Esophagus muscularis mucosa (tissue), 4 donors: ENCODE measurements around the gene LYZ.

Experiments used
- CTCF ChIP-seq, 3 experiments: fragments of 200-600 bp in 2 of 3; fragments of 450-650 bp in 1 of 3; sonication (generic) in 2 of 3; IDR thresholded peaks; one replicate each; pipeline ENCODE4 v1.5.1; 2017 to 2019; ENCODE audit warnings: antibody characterized with exemption in 3 of 3, mild to moderate bottlenecking in 2 of 3, moderate library complexity in 1 of 3
- EP300 ChIP-seq: sonication (generic); formaldehyde crosslinking; IDR thresholded peaks from one replicate; pipeline ENCODE4 v1.6.1; 2017; ENCODE audit warnings: antibody characterized with exemption
- POLR2A ChIP-seq: fragments of 450-650 bp; IDR thresholded peaks from one replicate; pipeline ENCODE4 v1.6.1; 2017; ENCODE audit warnings: antibody characterized with exemption, moderate library complexity, mild to moderate bottlenecking, low read depth
- POLR2AphosphoS5 ChIP-seq, 2 donors: sonication (generic); formaldehyde crosslinking; IDR thresholded peaks; one replicate each; pipeline ENCODE4 v1.6.1; 2017; ENCODE audit warnings: antibody characterized with exemption in 2 of 2

GRCh38 chr12:69339999-69340398, 8.2 kb upstream of the LYZ start:
- TF ChIP-seq CTCF (IDR thresholded peaks at IDR 0.05) (no peak), POLR2AphosphoS5 (IDR thresholded peaks at IDR 0.05) (no peak), POLR2A (no peak), EP300 (no peak)
